IMR-90 (cell line): Measurements from ENCODE around the gene NFIA. TPM values are rescaled to one million over a fixed set of nuclear protein-coding genes. Genes with fewer than 3 reads are reported as not detected.

ENCODE experiments used
- ATAC-seq: fragments of 200-7000 bp; cut with Tn5 transposase; 2 replicates; pipeline ENCODE4 v1.9.1; 2020; ENCODE audit warnings: low read depth, mild to moderate bottlenecking, moderate library complexity
- BruUV-seq: library from RNA; stranded (reverse); fragments of 400-500 nt; replicated peaks from 2 replicates; lab custom pipeline; 2021; lab: Mats Ljungman, UMichigan
- CTCF ChIA-PET: fragments of 300-600 bp; formaldehyde crosslinking; extraction: SDS; loops from one replicate; lab custom pipeline; 2021; ENCODE audit warnings: antibody characterized with exemption; lab: Yijun Ruan, JAX
- POLR2A ChIA-PET: fragments of 300-600 bp; sonication (Branson Sonifier 250); formaldehyde crosslinking; loops from one replicate; lab custom pipeline; 2022; ENCODE audit warnings: antibody characterized with exemption; ENCODE audit not compliant: unreplicated experiment; lab: Charles Lee
- DNase-seq: peaks from one replicate; pipeline ENCODE4 v3.0.0; 2013
- H2AFZ ChIP-seq: replicated peaks from 2 replicates; pipeline ENCODE3; 2013; ENCODE audit warnings: low read length, mild to moderate bottlenecking; ENCODE audit not compliant: poor library complexity
- H2AK5ac ChIP-seq: 2 replicates; pipeline ENCODE4 v1.6.1; 2013; ENCODE audit warnings: low read depth, low read length, inconsistent platforms
- H2AK9ac ChIP-seq: replicated peaks from 2 replicates; pipeline ENCODE3; 2013; ENCODE audit warnings: mild to moderate bottlenecking, low read depth, low read length, moderate library complexity; ENCODE audit not compliant: poor library complexity
- H2BK120ac ChIP-seq: 2 replicates; pipeline ENCODE4 v1.6.1; 2013; ENCODE audit warnings: low read depth, low read length, inconsistent platforms
- H2BK15ac ChIP-seq: 3 replicates; pipeline ENCODE4 v1.6.1; 2013; ENCODE audit warnings: low read depth, low read length, inconsistent platforms
- H2BK20ac ChIP-seq: 2 replicates; pipeline ENCODE4 v1.6.1; 2013; ENCODE audit warnings: low read depth, mild to moderate bottlenecking, inconsistent platforms, low read length, moderate library complexity
- H2BK5ac ChIP-seq: 2 replicates; pipeline ENCODE4 v1.6.1; 2013; ENCODE audit warnings: mild to moderate bottlenecking, low read depth, low read length, inconsistent platforms; ENCODE audit not compliant: poor library complexity, severe bottlenecking
- H3K14ac ChIP-seq: replicated peaks from 2 replicates; pipeline ENCODE4 v1.6.1; 2013; ENCODE audit warnings: low read depth, low read length, inconsistent platforms
- H3K18ac ChIP-seq: 2 replicates; pipeline ENCODE4 v1.6.1; 2013; ENCODE audit warnings: low read depth, low read length, control low read depth
- H3K23ac ChIP-seq: 2 replicates; pipeline ENCODE4 v1.6.1; 2013; ENCODE audit warnings: low read depth, low read length, inconsistent platforms
- H3K27ac ChIP-seq: 2 replicates; pipeline ENCODE4 v1.5.1; 2013; ENCODE audit warnings: mild to moderate bottlenecking, control low read depth, low read length; ENCODE audit not compliant: insufficient read depth
- H3K27me3 ChIP-seq: 2 replicates; pipeline ENCODE4 v1.6.1; 2013; ENCODE audit warnings: low read length; ENCODE audit not compliant: control insufficient read depth, insufficient read depth
- H3K36me3 ChIP-seq: 2 replicates; pipeline ENCODE4 v1.6.1; 2013; ENCODE audit warnings: low read length, mixed read lengths; ENCODE audit not compliant: control insufficient read depth, insufficient read depth
- H3K4ac ChIP-seq: 2 replicates; pipeline ENCODE4 v1.6.1; 2013; ENCODE audit warnings: low read depth, low read length, inconsistent platforms
- H3K4me1 ChIP-seq: 2 replicates; pipeline ENCODE4 v1.6.1; 2013; ENCODE audit warnings: low read length, mixed read lengths; ENCODE audit not compliant: control insufficient read depth, insufficient read depth
- H3K4me2 ChIP-seq: 2 replicates; pipeline ENCODE4 v1.6.1; 2013; ENCODE audit warnings: low read depth, mild to moderate bottlenecking, control low read depth, low read length, moderate library complexity
- H3K4me3 ChIP-seq: 2 replicates; pipeline ENCODE4 v1.5.1; 2013; ENCODE audit warnings: low read depth, mild to moderate bottlenecking, control low read depth, low read length, moderate library complexity; ENCODE audit not compliant: insufficient read depth
- H3K56ac ChIP-seq: 2 replicates; pipeline ENCODE4 v1.6.1; 2013; ENCODE audit warnings: low read length, inconsistent platforms; ENCODE audit not compliant: insufficient read depth; ENCODE audit errors: extremely low read depth
- H3K79me1 ChIP-seq, 2 experiments: 2 replicates each; pipeline ENCODE4 v1.6.1; 2013; ENCODE audit warnings: low read length in 2 of 2, inconsistent platforms in 1 of 2, low read depth in 1 of 2
- H3K9ac ChIP-seq: 2 replicates; pipeline ENCODE4 v1.6.1; 2013; ENCODE audit warnings: low read depth, low read length, control low read depth
- H3K9me1 ChIP-seq: 2 replicates; pipeline ENCODE4 v1.6.1; 2013; ENCODE audit warnings: low read length, inconsistent platforms; ENCODE audit not compliant: insufficient read depth
- H3K9me3 ChIP-seq: 2 replicates; pipeline ENCODE4 v1.6.1; 2013; ENCODE audit warnings: low read length; ENCODE audit not compliant: control insufficient read depth, insufficient read depth
- H4K20me1 ChIP-seq: 2 replicates; pipeline ENCODE4 v1.6.1; 2013; ENCODE audit warnings: low read length, inconsistent platforms; ENCODE audit not compliant: insufficient read depth
- H4K5ac ChIP-seq: 2 replicates; pipeline ENCODE4 v1.6.1; 2013; ENCODE audit warnings: mild to moderate bottlenecking, low read depth, low read length, control low read depth
- H4K8ac ChIP-seq, 2 experiments: 2 replicates each; pipeline ENCODE4 v1.6.1; 2013; ENCODE audit warnings: low read depth in 2 of 2, low read length in 2 of 2, control low read depth in 1 of 2, inconsistent platforms in 1 of 2
- H4K91ac ChIP-seq: 2 replicates; pipeline ENCODE4 v1.6.1; 2013; ENCODE audit warnings: low read depth, low read length, inconsistent platforms; ENCODE audit not compliant: insufficient read depth
- BHLHE40 ChIP-seq: fragments of 150-350 bp; IDR thresholded peaks from 2 replicates; pipeline ENCODE4 v1.6.1; 2016; ENCODE audit warnings: mild to moderate bottlenecking, low read depth, low read length
- CEBPB ChIP-seq: IDR thresholded peaks from 2 replicates; pipeline ENCODE4 v1.6.1; 2012; ENCODE audit warnings: low read depth, low read length, improper control_type of control experiment
- CHD1 ChIP-seq: IDR thresholded peaks from 2 replicates; pipeline ENCODE4 v1.6.1; 2012; ENCODE audit warnings: low read depth, low read length, improper control_type of control experiment
- CTCF ChIP-seq: conservative IDR thresholded peaks from 2 replicates; pipeline ENCODE4 v1.5.1; 2012; ENCODE audit warnings: mild to moderate bottlenecking, low read depth, low read length, improper control_type of control experiment
- ELK1 ChIP-seq: fragments of 150-350 bp; IDR thresholded peaks from 2 replicates; pipeline ENCODE4 v1.6.1; 2016; ENCODE audit warnings: low read depth, mild to moderate bottlenecking, low read length, moderate library complexity, borderline replicate concordance
- MAFK ChIP-seq: IDR thresholded peaks from 2 replicates; pipeline ENCODE4 v1.6.1; 2012; ENCODE audit warnings: low read depth, low read length, improper control_type of control experiment
- MAZ ChIP-seq: IDR thresholded peaks from 2 replicates; pipeline ENCODE4 v1.6.1; 2012; ENCODE audit warnings: low read depth, mild to moderate bottlenecking, low read length, improper control_type of control experiment, moderate library complexity, borderline replicate concordance
- MXI1 ChIP-seq: IDR thresholded peaks from 2 replicates; pipeline ENCODE4 v1.6.1; 2012; ENCODE audit warnings: low read depth, mild to moderate bottlenecking, low read length, moderate library complexity, borderline replicate concordance
- NFE2L2 ChIP-seq: fragments of 150-350 bp; IDR thresholded peaks from 2 replicates; pipeline ENCODE4 v1.6.1; 2016; ENCODE audit warnings: low read depth, mild to moderate bottlenecking, low read length
- POLR2A ChIP-seq: IDR thresholded peaks from 2 replicates; pipeline ENCODE4 v1.6.1; 2012; ENCODE audit warnings: mild to moderate bottlenecking, low read depth, low read length
- RCOR1 ChIP-seq: IDR thresholded peaks from 2 replicates; pipeline ENCODE4 v1.6.1; 2012; ENCODE audit warnings: mild to moderate bottlenecking, low read length, improper control_type of control experiment; ENCODE audit not compliant: insufficient replicate concordance
- RFX5 ChIP-seq: IDR thresholded peaks from 2 replicates; pipeline ENCODE4 v1.8.0; 2012; ENCODE audit warnings: low read depth, mild to moderate bottlenecking, low read length, moderate library complexity
- SMC3 ChIP-seq: fragments of 150-350 bp; IDR thresholded peaks from 2 replicates; pipeline ENCODE4 v1.6.1; 2016; ENCODE audit warnings: low read depth, mild to moderate bottlenecking, antibody characterized with exemption, low read length, moderate library complexity
- USF2 ChIP-seq: fragments of 150-350 bp; IDR thresholded peaks from 2 replicates; pipeline ENCODE4 v1.6.1; 2017; ENCODE audit warnings: mild to moderate bottlenecking, antibody characterized with exemption, low read length, low read depth
- WGBS, 2 experiments: methylation state at CpG; one replicate each; pipeline versions ENCODE4 v1.1.5 to v1.1.7; 2013; ENCODE audit warnings: missing lambda C conversion rate in 2 of 2; ENCODE audit not compliant: insufficient read length in 1 of 2; ENCODE audit errors: extremely low coverage in 2 of 2; 5-methylcytosine and 5-hydroxymethylcytosine counted together
- dilution Hi-C: fragments of 300-500 bp; cut with HindIII; formaldehyde crosslinking; loops from one replicate; pipeline ENCODE4 v1.14.3; 2018; ENCODE audit warnings: low sequenced_read_pairs; ENCODE audit not compliant: unreplicated experiment
- in situ Hi-C: fragments of 300-500 bp; cut with MboI; formaldehyde crosslinking; loops from 3 replicates; pipeline ENCODE4 v1.14.3; 2019; ENCODE audit warnings: low sequenced_read_pairs, inconsistent platforms, mixed read lengths
- intact Hi-C: fragments of 100-400 bp; cut with micrococcal nuclease; formaldehyde crosslinking; loops from 2 replicates; pipeline ENCODE4 v1.10.0; 2022
- polyA plus RNA-seq, 3 experiments: library from polyadenylated mRNA; depleted of rRNA; stranded (reverse); fragments of >200 nt; gene quantifications; 2 replicates each; pipeline ENCODE4 v1.2.3, GENCODE V29; 2012; ENCODE audit warnings: low replicate concordance in 1 of 3
- total RNA-seq: library from RNA; depleted of rRNA; stranded (reverse); fragments of >200 nt; gene quantifications from 2 replicates; pipeline ENCODE4 v1.2.3, GENCODE V29; 2012

The NFIA gene
- total and polyA plus RNA-seq, 2 of the 4 experiments (the other 2 are of a cell fraction): 1.6 to 2.2 TPM

GRCh38 chr1:61494000-61494399, 411.6 kb downstream of the NFIA start:
- Histone ChIP-seq H3K14ac (no peak overlapping the region), H3K23ac (no peak overlapping the region), H4K8ac (no peak overlapping the region), H3K27ac (no peak overlapping the region), H3K18ac (no peak overlapping the region), H4K5ac (no peak overlapping the region), H3K79me1 (no peaks in the 10 kb centered on the region), H3K9me1 (no peaks in the 10 kb centered on the region), H3K4me1 (no peaks in the 10 kb centered on the region), H3K9ac (no peak overlapping the region), H2BK20ac (no peak overlapping the region), H2AK9ac (no peak overlapping the region), H2BK15ac (no peak overlapping the region), H4K20me1 (no peaks in the 10 kb centered on the region), H3K4me3 (no peak overlapping the region), H4K91ac (no peak overlapping the region), H3K27me3 (no peaks in the 10 kb centered on the region), H2BK120ac (no peak overlapping the region), H3K9me3 (no peaks in the 10 kb centered on the region), H2AFZ (no peak overlapping the region), H3K4ac (no peak overlapping the region), H3K56ac (no peak overlapping the region), H3K4me2 (no peak overlapping the region), H2BK5ac (no peak overlapping the region), H3K36me3 (no peaks in the 10 kb centered on the region), H2AK5ac (no peak overlapping the region)
- no peak for DNase-seq
- WGBS, 2 experiments: no CpG with 5 or more reads among the region's 3 CpGs
- intact Hi-C loops (no loop called here), dilution Hi-C loops (no loop called here), in situ Hi-C loops (no loop called here)
- TF ChIP-seq RFX5: no peak
- no peak for TF ChIP-seq ELK1
- no peak for TF ChIP-seq MAZ
- no peak for TF ChIP-seq CEBPB
- no peak for TF ChIP-seq NFE2L2
- no peak for TF ChIP-seq CTCF
- no peak for TF ChIP-seq POLR2A
- TF ChIP-seq MAFK: no peak
- no peak for TF ChIP-seq MXI1
- no peak for TF ChIP-seq CHD1
- TF ChIP-seq SMC3: no peak
- no peak for TF ChIP-seq USF2
- TF ChIP-seq BHLHE40: no peak
- TF ChIP-seq RCOR1: no peak
- CTCF ChIA-PET: interaction anchor here (0.5 kb wide), 1 partner anchor 15 kb away, joined by 3 read pairs; no protein-coding TSS in a partner anchor
- no TSS peak for BruUV-seq
- POLR2A ChIA-PET: no interaction called here
- no peak for ATAC-seq
